Stomach (tissue), 9 donors: ENCODE results near the gene CYTIP. TPM values are rescaled to one million over a fixed set of nuclear protein-coding genes. Genes with fewer than 3 reads are reported as not detected.
"Not testable (repeated sequence)": the region's sequence is repeated elsewhere in the genome, so short reads cannot be mapped to it uniquely, and the experiment has no call there.

Experiments used
- DNase-seq, 2 donors: peaks; one replicate each; pipeline versions ENCODE4 v3.0.0 to v3.0.0-alpha.2; 2013 to 2019
- H3K27ac ChIP-seq, 5 donors: fragments of 200-600 bp in 4 of 5; sonication (generic) in 4 of 5; one replicate each; pipeline ENCODE4 v1.5.1; 2013 to 2019; ENCODE audit warnings: mild to moderate bottlenecking in 1 of 5, moderate library complexity in 1 of 5
- H3K27me3 ChIP-seq, 3 donors: fragments of 200-600 bp; sonication (generic); one replicate each; pipeline ENCODE4 v1.5.1; 2017 to 2019; ENCODE audit warnings: mixed run types in 1 of 3
- H3K36me3 ChIP-seq, 4 donors: fragments of 200-600 bp; sonication (generic); 1 replicate in 3 of 4; 2 replicates in 1 of 4; pipeline ENCODE4 v1.5.1; 2016 to 2019
- H3K4me1 ChIP-seq, 4 donors: fragments of 200-600 bp; sonication (generic); one replicate each; pipeline ENCODE4 v1.5.1; 2016 to 2019
- H3K4me3 ChIP-seq, 4 donors: fragments of 200-600 bp; sonication (generic) in 3 of 4; one replicate each; pipeline ENCODE4 v1.5.1; 2016 to 2019; ENCODE audit warnings: mild to moderate bottlenecking in 1 of 4
- H3K9me3 ChIP-seq, 4 donors: fragments of 200-600 bp; sonication (generic); one replicate each; pipeline ENCODE4 v1.5.1; 2016 to 2019
- EP300 ChIP-seq: sonication (generic); formaldehyde crosslinking; IDR thresholded peaks from one replicate; pipeline ENCODE4 v1.6.1; 2017; ENCODE audit warnings: antibody characterized with exemption
- POLR2A ChIP-seq, 4 donors: fragments of 450-650 bp; IDR thresholded peaks; one replicate each; pipeline ENCODE4 v1.6.1; 2016; ENCODE audit warnings: antibody characterized with exemption in 4 of 4, control low read depth in 2 of 4, mild to moderate bottlenecking in 1 of 4, moderate library complexity in 1 of 4
- POLR2AphosphoS5 ChIP-seq, 3 donors: sonication (generic); formaldehyde crosslinking; IDR thresholded peaks; one replicate each; pipeline ENCODE4 v1.6.1; 2016; ENCODE audit warnings: antibody characterized with exemption in 3 of 3
- WGBS, 5 donors: extraction: QIAGEN DNeasy Blood & Tissue Kit in 3 of 5; methylation state at CpG; one replicate each; pipeline versions ENCODE4 v1.1.5 to v1.1.7; 2013 to 2018; 5-methylcytosine and 5-hydroxymethylcytosine counted together
- intact Hi-C: fragments of 100-400 bp; cut with DNase I; formaldehyde crosslinking; loops from one replicate; pipeline ENCODE4 v1.15.1; 2023; ENCODE audit warnings: low total_unique reads
- polyA plus RNA-seq, 3 donors: library from polyadenylated mRNA; stranded (reverse); fragments of 200-250 nt; gene quantifications; one replicate each; pipeline ENCODE4 v1.2.3, GENCODE V29; 2013
- total RNA-seq, 5 donors: library from RNA; depleted of rRNA; stranded (reverse); fragments of >200 nt; gene quantifications; one replicate each; pipeline versions ENCODE4 v1.1.0 to v1.2.3, GENCODE V29; 2014 to 2016
- TF ChIP-seq, protein P1 (sequence below), 7 experiments: fragments of 450-650 bp in 4 of 7; fragments of 200-600 bp in 3 of 7; sonication (generic) in 3 of 7; IDR thresholded peaks; one replicate each; pipeline ENCODE4 v1.5.1; 2016 to 2019; ENCODE audit warnings: antibody characterized with exemption in 7 of 7, control low read depth in 2 of 7, mild to moderate bottlenecking in 1 of 7
- donor health status: healthy with polysubstance abuse.
- donor health status: Bipolar disorder and iron deficiency.
- donor health status: healthy.

Gene CYTIP
- total and polyA plus RNA-seq, 8 donors, result 5.3 to 30.7 (median 17.4) TPM; not detected in 1

DNA sequence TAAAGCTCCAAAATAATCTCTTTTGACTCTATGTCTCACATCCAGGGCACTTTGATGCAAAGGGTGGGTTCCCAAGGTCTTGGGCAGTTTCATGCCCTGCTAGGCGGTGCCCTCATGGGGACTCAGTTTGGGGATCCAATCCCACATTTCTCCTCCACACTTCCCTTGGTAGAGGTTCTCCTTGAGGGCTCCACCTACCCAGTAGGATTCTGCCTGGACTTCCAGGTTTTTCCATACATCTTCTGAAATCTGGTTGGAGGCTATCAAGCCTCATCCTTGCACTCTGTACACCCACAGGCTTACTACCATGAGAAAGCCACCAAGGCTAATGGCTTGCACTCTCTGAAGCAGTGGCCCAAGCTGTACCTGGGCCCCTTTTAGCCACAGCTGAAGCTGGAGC, 68.5 kb downstream of the CYTIP start:
- no peak for DNase-seq
- H3K36me3 ChIP-seq, result no peaks in the 10 kb centered on the region
- H3K27ac ChIP-seq, result no peak overlapping the region
- intact Hi-C loops, result no loop called here
- TF ChIP-seq, protein P1, sequence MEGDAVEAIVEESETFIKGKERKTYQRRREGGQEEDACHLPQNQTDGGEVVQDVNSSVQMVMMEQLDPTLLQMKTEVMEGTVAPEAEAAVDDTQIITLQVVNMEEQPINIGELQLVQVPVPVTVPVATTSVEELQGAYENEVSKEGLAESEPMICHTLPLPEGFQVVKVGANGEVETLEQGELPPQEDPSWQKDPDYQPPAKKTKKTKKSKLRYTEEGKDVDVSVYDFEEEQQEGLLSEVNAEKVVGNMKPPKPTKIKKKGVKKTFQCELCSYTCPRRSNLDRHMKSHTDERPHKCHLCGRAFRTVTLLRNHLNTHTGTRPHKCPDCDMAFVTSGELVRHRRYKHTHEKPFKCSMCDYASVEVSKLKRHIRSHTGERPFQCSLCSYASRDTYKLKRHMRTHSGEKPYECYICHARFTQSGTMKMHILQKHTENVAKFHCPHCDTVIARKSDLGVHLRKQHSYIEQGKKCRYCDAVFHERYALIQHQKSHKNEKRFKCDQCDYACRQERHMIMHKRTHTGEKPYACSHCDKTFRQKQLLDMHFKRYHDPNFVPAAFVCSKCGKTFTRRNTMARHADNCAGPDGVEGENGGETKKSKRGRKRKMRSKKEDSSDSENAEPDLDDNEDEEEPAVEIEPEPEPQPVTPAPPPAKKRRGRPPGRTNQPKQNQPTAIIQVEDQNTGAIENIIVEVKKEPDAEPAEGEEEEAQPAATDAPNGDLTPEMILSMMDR (IDR thresholded peaks at IDR 0.05), result no peak
- TF ChIP-seq POLR2AphosphoS5 (IDR thresholded peaks at IDR 0.05) (no peak), EP300 (no peak), POLR2A (IDR thresholded peaks at IDR 0.05) (no peak)
- peaks cover 3 to 26% (median 21%) of the 10 kb centered on the region in 4 donors for H3K9me3 ChIP-seq
- H3K27me3 ChIP-seq, result no peaks in the 10 kb centered on the region
- 92 to 100% (median 100%) methylated on average over 1 of the region's 1 CpG for WGBS, 5 donors
- H3K4me3 ChIP-seq, result no peak overlapping the region
- H3K4me1 ChIP-seq, result no peaks in the 10 kb centered on the region

DNA sequence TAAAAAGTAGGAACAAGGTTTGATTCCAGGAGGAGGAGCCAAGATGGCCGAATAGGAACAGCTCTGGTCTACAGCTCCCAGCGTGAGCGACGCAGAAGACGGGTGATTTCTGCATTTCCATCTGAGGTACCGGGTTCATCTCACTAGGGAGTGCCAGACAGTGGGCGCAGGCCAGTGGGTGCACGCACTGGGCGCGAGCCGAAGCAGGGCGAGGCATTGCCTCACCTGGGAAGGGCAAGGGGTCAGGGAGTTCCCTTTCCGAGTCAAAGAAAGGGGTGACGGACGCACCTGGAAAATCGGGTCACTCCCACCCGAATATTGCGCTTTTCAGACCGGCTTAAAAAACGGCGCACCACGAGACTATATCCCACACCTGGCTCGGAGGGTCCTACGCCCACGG, 75.4 kb downstream of the CYTIP start:
- not testable (repeated sequence) for H3K27ac ChIP-seq
- WGBS, 5 donors, result 94 to 97% (median 97%) methylated on average over 11 to 17 of the region's 25 CpGs

DNA sequence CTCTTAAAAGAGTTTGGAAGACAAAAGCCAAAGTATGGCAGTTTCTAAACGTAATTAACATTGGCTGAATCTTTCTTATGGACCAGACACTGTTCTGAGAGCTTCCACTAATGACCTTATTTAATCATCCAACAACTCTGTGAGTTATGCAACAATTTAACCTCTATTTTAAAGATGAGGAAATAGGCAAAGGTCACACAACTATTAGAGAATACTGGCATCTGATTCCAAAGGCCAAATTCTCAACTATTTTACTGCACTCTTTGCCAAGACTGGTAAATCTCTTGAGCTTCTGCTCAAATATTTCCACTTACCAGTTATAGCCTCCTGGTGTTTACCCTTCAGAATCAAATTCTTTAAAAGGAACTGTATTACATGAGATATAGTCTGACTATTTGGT, 76.2 kb downstream of the CYTIP start:
- no peak for DNase-seq
- no peaks in the 10 kb centered on the region for H3K9me3 ChIP-seq
- TF ChIP-seq, protein P1 (IDR thresholded peaks at IDR 0.05), result no peak
- TF ChIP-seq POLR2A (IDR thresholded peaks at IDR 0.05) (no peak), POLR2AphosphoS5 (IDR thresholded peaks at IDR 0.05) (no peak), EP300 (no peak)
- no peak overlapping the region for H3K4me3 ChIP-seq
- intact Hi-C loops, result no loop called here
- no peaks in the 10 kb centered on the region for H3K4me1 ChIP-seq
- H3K36me3 ChIP-seq, result no peaks in the 10 kb centered on the region
- H3K27ac ChIP-seq, result no peak overlapping the region
- no peaks in the 10 kb centered on the region for H3K27me3 ChIP-seq
- 42 to 74% (median 67%) methylated on average over 1 of the region's 1 CpG for WGBS, 5 donors

More for the DNA sequence above, 75.4 kb downstream of the CYTIP start:
- H3K9me3 ChIP-seq, DNase-seq, H3K4me1 ChIP-seq, intact Hi-C loops, H3K27me3 ChIP-seq, H3K36me3 ChIP-seq, H3K4me3 ChIP-seq: not testable (repeated sequence)

Other genes starting within 250 kb of the CYTIP start
- gene GALNT5, start 186.4 kb downstream of the CYTIP start, total RNA-seq, result 10 to 100 TPM in 3 of 5 donors, 1 to 10 TPM in 2; 2.2 to 27.5 (median 11.6) TPM
- 1 to 10 TPM; 1.1 to 1.5 (median 1.5) TPM for gene GALNT5, start 186.4 kb downstream of the CYTIP start, polyA plus RNA-seq
- 1 to 10 TPM in 1 of 5 donors, under 1 TPM in 1, not detected in 3; 0.58 to 5.7 TPM for gene ERMN, start 118.3 kb downstream of the CYTIP start, total RNA-seq
- under 1 TPM in 1 of 3 donors, not detected in 2; 0.43 TPM for gene ERMN, start 118.3 kb downstream of the CYTIP start, polyA plus RNA-seq
- gene ACVR1C, start 184.8 kb upstream of the CYTIP start, total RNA-seq, result 1 to 10 TPM in 3 of 5 donors, under 1 TPM in 1, not detected in 1; under 0.01 to 8.4 (median 1.4) TPM
- gene ACVR1C, start 184.8 kb upstream of the CYTIP start, polyA plus RNA-seq, result under 1 TPM; 0.28 to 0.61 (median 0.31) TPM